ENCODE results near the gene OGFOD1.

The OGFOD1 gene

GRCh38 chr16:56519459-56520250 lies 68.3 kb downstream of the OGFOD1 start, which contains the start of gene BBS2:
BBS2 (minus strand) TSS chr16:56520024; CDS start chr16:56519862, 162 bp downstream.
- Mint-ChIP-seq H3K4me3 (peak within 1 kb of the TSS; percentile 73), H3K36me3 (peaks cover 9% of the 10 kb centered on the region), H3K27ac (peak within 1 kb of the TSS; percentile 53), H3K4me1 (peaks cover 28% of the 10 kb centered on the region), H3K9me3 (no peaks in the 10 kb centered on the region)
- peak; percentile 87 for ATAC-seq
- DNase-seq (ENCODE audit: low spot score in 2 of 2): peak; percentile 89 to 95

DNA sequence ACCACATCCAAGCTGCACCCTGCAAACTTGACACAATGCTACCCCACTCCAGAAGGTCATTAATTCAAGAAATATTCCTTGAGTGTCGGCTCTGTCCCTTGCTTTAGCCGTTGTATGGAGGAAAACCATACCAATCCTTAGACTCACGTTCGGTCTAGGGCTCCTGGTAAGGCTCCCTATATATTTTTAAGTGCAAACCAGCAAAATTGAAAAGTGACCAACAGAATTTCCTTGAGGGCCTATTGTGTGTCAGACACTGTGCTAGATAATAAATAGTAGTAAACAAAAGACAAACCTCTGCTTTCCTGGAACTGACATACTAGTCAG lies 68.9 kb downstream of the OGFOD1 start:
- no peak for ATAC-seq
- Mint-ChIP-seq H3K27ac (peak overlapping the region; percentile 53), H3K4me3 (peak overlapping the region; percentile 73), H3K9me3 (no peaks in the 10 kb centered on the region), H3K36me3 (peaks cover 9% of the 10 kb centered on the region), H3K4me1 (peaks cover 28% of the 10 kb centered on the region)
- no peak for DNase-seq (ENCODE audit: low spot score in 2 of 2)

DNA sequence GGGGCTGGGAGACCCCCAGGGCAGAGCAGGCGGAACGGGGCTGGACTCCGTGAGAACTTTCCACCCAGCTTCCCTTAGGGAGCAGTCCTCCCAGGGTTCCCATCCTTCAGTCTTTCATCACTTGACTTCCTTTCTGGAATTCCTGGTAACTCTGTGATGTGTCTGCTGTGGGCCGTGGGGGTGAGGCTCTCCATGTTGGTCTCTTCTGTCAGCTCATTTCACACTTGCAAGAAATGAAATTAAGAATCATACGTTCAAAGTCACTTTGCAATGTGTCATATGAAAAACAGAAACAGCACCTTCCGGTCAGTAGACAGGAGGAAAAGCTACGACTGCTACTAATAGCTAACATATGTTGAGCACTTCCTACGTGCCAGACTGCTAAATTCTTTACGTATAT lies 73.9 kb downstream of the OGFOD1 start:
- no peaks in the 10 kb centered on the region for H3K36me3 Mint-ChIP-seq
- H3K4me3 Mint-ChIP-seq: no peak overlapping the region
- peaks cover 7% of the 10 kb centered on the region for H3K4me1 Mint-ChIP-seq
- H3K27ac Mint-ChIP-seq: no peak overlapping the region
- no peak for DNase-seq (ENCODE audit: low spot score in 2 of 2)
- no peak for ATAC-seq
- no peaks in the 10 kb centered on the region for H3K9me3 Mint-ChIP-seq
